ENCODE results near the gene TTYH3.

Gene TTYH3

GRCh38 chr7:2698581-2699288, 66.9 kb downstream of the TTYH3 start:
- CTCF ChIA-PET = interaction anchor here (0.7 to 1.2 kb wide), 3 partner anchors 11 to 205 kb away, joined by 3 to 5 read pairs (median 3); no protein-coding TSS in a partner anchor
- POLR2A ChIA-PET = interaction anchor here (0.6 kb wide), 1 partner anchor 958 kb away, joined by 3 read pairs; no protein-coding TSS in a partner anchor
- TF ChIP-seq SUZ12 (IDR thresholded peaks at IDR 0.05) (no peak), ARNT (IDR thresholded peaks at IDR 0.05) (no peak), CTBP1 (IDR thresholded peaks at IDR 0.05; ENCODE audit: borderline replicate concordance) (no peak), BHLHE40 (IDR thresholded peaks at IDR 0.05; ENCODE audit: borderline replicate concordance) (no peak), FOXK2 (IDR thresholded peaks at IDR 0.05) (no peak), FOXA1 (IDR thresholded peaks at IDR 0.05) (no peak), NFRKB (IDR thresholded peaks at IDR 0.05) (no peak), FOXM1 (IDR thresholded peaks at IDR 0.05; ENCODE audit: borderline replicate concordance) (no peak), LEF1 (IDR thresholded peaks at IDR 0.05; ENCODE audit: borderline replicate concordance) (no peak)
- DNase-seq (ENCODE audit: extremely low spot score) = no peak

- DNase-seq (ENCODE audit: extremely low spot score) = no peak
- ChIA-PET CTCF (interaction anchor here (0.7 to 1.2 kb wide), 3 partner anchors 11 to 204 kb away, joined by 3 to 5 read pairs (median 3); no protein-coding TSS in a partner anchor), POLR2A (interaction anchor here (0.6 kb wide), 1 partner anchor 958 kb away, joined by 3 read pairs; no protein-coding TSS in a partner anchor)
- TF ChIP-seq ELF4 (IDR thresholded peaks at IDR 0.05) (no peak), FOXK2 (IDR thresholded peaks at IDR 0.05) (no peak), BHLHE40 (IDR thresholded peaks at IDR 0.05; ENCODE audit: borderline replicate concordance) (no peak), TARDBP (IDR thresholded peaks at IDR 0.05) (no peak), FOXA1 (IDR thresholded peaks at IDR 0.05) (no peak), ZNF384 (IDR thresholded peaks at IDR 0.05) (no peak), CTBP1 (IDR thresholded peaks at IDR 0.05; ENCODE audit: borderline replicate concordance) (no peak), L3MBTL2 (conservative IDR thresholded peaks at IDR 0.05) (no peak), HDGF (IDR thresholded peaks at IDR 0.05; ENCODE audit: borderline replicate concordance) (no peak), FOXM1 (IDR thresholded peaks at IDR 0.05; ENCODE audit: borderline replicate concordance) (no peak), SP1 (IDR thresholded peaks at IDR 0.05) (no peak), LEF1 (IDR thresholded peaks at IDR 0.05; ENCODE audit: borderline replicate concordance) (no peak), SUZ12 (IDR thresholded peaks at IDR 0.05) (no peak), NFRKB (IDR thresholded peaks at IDR 0.05) (no peak), PKNOX1 (IDR thresholded peaks at IDR 0.05) (no peak), ARNT (IDR thresholded peaks at IDR 0.05) (no peak)
Measured at GRCh38 chr7:2699289-2699620, 67.5 kb downstream of the TTYH3 start.

- POLR2A ChIA-PET = interaction anchor here (1.3 kb wide), 1 partner anchor 10 kb away, joined by 4 read pairs; no protein-coding TSS in a partner anchor
- no peak for DNase-seq (ENCODE audit: extremely low spot score)
- CTCF ChIA-PET = no interaction called here
- no peak for TF ChIP-seq SUZ12 (IDR thresholded peaks at IDR 0.05)
- TF ChIP-seq ZNF384 (IDR thresholded peaks at IDR 0.05) = no peak
- TF ChIP-seq FOXM1 (IDR thresholded peaks at IDR 0.05; ENCODE audit: borderline replicate concordance) = no peak
- no peak for TF ChIP-seq BHLHE40 (IDR thresholded peaks at IDR 0.05; ENCODE audit: borderline replicate concordance)
- TF ChIP-seq ARNT (IDR thresholded peaks at IDR 0.05) = no peak
- no peak for TF ChIP-seq PKNOX1 (IDR thresholded peaks at IDR 0.05)
Measured at GRCh38 chr7:2700141-2700850, 68.5 kb downstream of the TTYH3 start.

- no peak for DNase-seq (ENCODE audit: extremely low spot score)
- ChIA-PET POLR2A (interaction anchor here (1.3 kb wide), 1 partner anchor 9 kb away, joined by 4 read pairs; no protein-coding TSS in a partner anchor), CTCF (no interaction called here)
- TF ChIP-seq ELF4 (IDR thresholded peaks at IDR 0.05) = no peak
- TF ChIP-seq TARDBP (IDR thresholded peaks at IDR 0.05) = no peak
- TF ChIP-seq CTBP1 (IDR thresholded peaks at IDR 0.05; ENCODE audit: borderline replicate concordance) = no peak
- no peak for TF ChIP-seq HDGF (IDR thresholded peaks at IDR 0.05; ENCODE audit: borderline replicate concordance)
- TF ChIP-seq BHLHE40 (IDR thresholded peaks at IDR 0.05; ENCODE audit: borderline replicate concordance) = no peak
- no peak for TF ChIP-seq FOXK2 (IDR thresholded peaks at IDR 0.05)
- no peak for TF ChIP-seq SUZ12 (IDR thresholded peaks at IDR 0.05)
Measured at GRCh38 chr7:2701424-2701823, 69.6 kb downstream of the TTYH3 start.

- TF ChIP-seq ZNF384 (IDR thresholded peaks at IDR 0.05) = no peak
- TF ChIP-seq ARNT (IDR thresholded peaks at IDR 0.05) = no peak
- no peak for TF ChIP-seq TARDBP (IDR thresholded peaks at IDR 0.05)
- TF ChIP-seq L3MBTL2 (conservative IDR thresholded peaks at IDR 0.05) = no peak
- no peak for TF ChIP-seq ELF4 (IDR thresholded peaks at IDR 0.05)
- TF ChIP-seq FOXM1 (IDR thresholded peaks at IDR 0.05; ENCODE audit: borderline replicate concordance) = no peak
- TF ChIP-seq SP1 (IDR thresholded peaks at IDR 0.05) = no peak
- no peak for TF ChIP-seq FOXA1 (IDR thresholded peaks at IDR 0.05)
- no peak for TF ChIP-seq NFRKB (IDR thresholded peaks at IDR 0.05)
- TF ChIP-seq PKNOX1 (IDR thresholded peaks at IDR 0.05) = no peak
- no peak for TF ChIP-seq HDGF (IDR thresholded peaks at IDR 0.05; ENCODE audit: borderline replicate concordance)
- no peak for TF ChIP-seq LEF1 (IDR thresholded peaks at IDR 0.05; ENCODE audit: borderline replicate concordance)
- TF ChIP-seq FOXK2 (IDR thresholded peaks at IDR 0.05) = no peak
- TF ChIP-seq CTBP1 (IDR thresholded peaks at IDR 0.05; ENCODE audit: borderline replicate concordance) = no peak
- no peak for TF ChIP-seq SUZ12 (IDR thresholded peaks at IDR 0.05)
- no peak for TF ChIP-seq BHLHE40 (IDR thresholded peaks at IDR 0.05; ENCODE audit: borderline replicate concordance)
- no peak for DNase-seq (ENCODE audit: extremely low spot score)
- POLR2A ChIA-PET = interaction anchor here (1.3 kb wide), 1 partner anchor 8 kb away, joined by 4 read pairs; no protein-coding TSS in a partner anchor
- CTCF ChIA-PET = interaction anchor here (0.9 to 1.2 kb wide), 2 partner anchors 8 to 17 kb away, joined by 3 read pairs; no protein-coding TSS in a partner anchor
Measured at GRCh38 chr7:2701832-2702593, 70.2 kb downstream of the TTYH3 start.

Measured in HEK293T (cell line).